Measurements from ENCODE around the gene MAST4.

MAST4 gene

GRCh38 chr5:66966439-66966838 is 370.2 kb downstream of the MAST4 start:
- no peak for DNase-seq
- no peak overlapping the region for H3K27ac ChIP-seq
- H3K4me3 ChIP-seq (ENCODE audit: low read depth, low read length) = no peak overlapping the region
- no peaks in the 10 kb centered on the region for H3K36me3 ChIP-seq (replicated peaks)
- in situ Hi-C loops (cut with HindIII; ENCODE audit: low pct_ligation_motif_present, low sequenced_read_pairs) = no loop called here
- no peaks in the 10 kb centered on the region for H3K27me3 ChIP-seq (replicated peaks)
- no peak for TF ChIP-seq CTCF (IDR thresholded peaks at IDR 0.05; ENCODE audit: low read depth, low read length, missing control alignments)

- no peak overlapping the region for H3K4me3 ChIP-seq (ENCODE audit: low read depth, low read length)
- H3K27ac ChIP-seq = peak overlapping the region; percentile 52
- H3K27me3 ChIP-seq (replicated peaks) = no peaks in the 10 kb centered on the region
- H3K36me3 ChIP-seq (replicated peaks) = no peaks in the 10 kb centered on the region
- no peak for TF ChIP-seq CTCF (IDR thresholded peaks at IDR 0.05; ENCODE audit: low read depth, low read length, missing control alignments)
- DNase-seq = peak; percentile 71
- in situ Hi-C loops (cut with HindIII; ENCODE audit: low pct_ligation_motif_present, low sequenced_read_pairs) = no loop called here
Observed at GRCh38 chr5:66967102-66967501, 370.9 kb downstream of the MAST4 start.

- H3K27me3 ChIP-seq (replicated peaks) = no peaks in the 10 kb centered on the region
- in situ Hi-C loops (cut with HindIII; ENCODE audit: low pct_ligation_motif_present, low sequenced_read_pairs) = no loop called here
- peak; percentile 78 for DNase-seq
- no peak overlapping the region for H3K4me3 ChIP-seq (ENCODE audit: low read depth, low read length)
- H3K27ac ChIP-seq = peak overlapping the region; percentile 52
- no peak for TF ChIP-seq CTCF (IDR thresholded peaks at IDR 0.05; ENCODE audit: low read depth, low read length, missing control alignments)
- no peaks in the 10 kb centered on the region for H3K36me3 ChIP-seq (replicated peaks)
Observed at GRCh38 chr5:66967826-66968262, 371.7 kb downstream of the MAST4 start.

GRCh38 chr5:66969484-66969883 is 373.3 kb downstream of the MAST4 start:
- Histone ChIP-seq H3K27me3 (replicated peaks) (no peaks in the 10 kb centered on the region), H3K36me3 (replicated peaks) (no peaks in the 10 kb centered on the region), H3K27ac (no peak overlapping the region), H3K4me3 (ENCODE audit: low read depth, low read length) (no peak overlapping the region)
- TF ChIP-seq CTCF (IDR thresholded peaks at IDR 0.05; ENCODE audit: low read depth, low read length, missing control alignments) = no peak
- DNase-seq = no peak
- in situ Hi-C loops (cut with HindIII; ENCODE audit: low pct_ligation_motif_present, low sequenced_read_pairs) = no loop called here

GRCh38 chr5:66969963-66970362 is 373.8 kb downstream of the MAST4 start:
- Histone ChIP-seq H3K27me3 (replicated peaks) (no peaks in the 10 kb centered on the region), H3K36me3 (replicated peaks) (no peaks in the 10 kb centered on the region), H3K27ac (no peak overlapping the region), H3K4me3 (ENCODE audit: low read depth, low read length) (no peak overlapping the region)
- in situ Hi-C loops (cut with HindIII; ENCODE audit: low pct_ligation_motif_present, low sequenced_read_pairs) = no loop called here
- DNase-seq = no peak
- TF ChIP-seq CTCF (IDR thresholded peaks at IDR 0.05; ENCODE audit: low read depth, low read length, missing control alignments) = no peak

GRCh38 chr5:66972004-66972403 is 375.8 kb downstream of the MAST4 start:
- H3K36me3 ChIP-seq (replicated peaks) = no peaks in the 10 kb centered on the region
- in situ Hi-C loops (cut with HindIII; ENCODE audit: low pct_ligation_motif_present, low sequenced_read_pairs) = no loop called here
- TF ChIP-seq CTCF (IDR thresholded peaks at IDR 0.05; ENCODE audit: low read depth, low read length, missing control alignments) = no peak
- no peak overlapping the region for H3K4me3 ChIP-seq (ENCODE audit: low read depth, low read length)
- H3K27me3 ChIP-seq (replicated peaks) = no peaks in the 10 kb centered on the region
- H3K27ac ChIP-seq = no peak overlapping the region
- no peak for DNase-seq

All from brain microvascular endothelial cell (primary cell).